GM21576 (cell line): ENCODE data around the gene SLC39A11.

Source experiments
- ATAC-seq: cut with Tn5 transposase; IDR thresholded peaks from one replicate; pipeline ENCODE4 v1.9.1; 2021; ENCODE audit warnings: mild to moderate bottlenecking, moderate library complexity; ENCODE audit not compliant: unreplicated experiment

Gene SLC39A11

DNA sequence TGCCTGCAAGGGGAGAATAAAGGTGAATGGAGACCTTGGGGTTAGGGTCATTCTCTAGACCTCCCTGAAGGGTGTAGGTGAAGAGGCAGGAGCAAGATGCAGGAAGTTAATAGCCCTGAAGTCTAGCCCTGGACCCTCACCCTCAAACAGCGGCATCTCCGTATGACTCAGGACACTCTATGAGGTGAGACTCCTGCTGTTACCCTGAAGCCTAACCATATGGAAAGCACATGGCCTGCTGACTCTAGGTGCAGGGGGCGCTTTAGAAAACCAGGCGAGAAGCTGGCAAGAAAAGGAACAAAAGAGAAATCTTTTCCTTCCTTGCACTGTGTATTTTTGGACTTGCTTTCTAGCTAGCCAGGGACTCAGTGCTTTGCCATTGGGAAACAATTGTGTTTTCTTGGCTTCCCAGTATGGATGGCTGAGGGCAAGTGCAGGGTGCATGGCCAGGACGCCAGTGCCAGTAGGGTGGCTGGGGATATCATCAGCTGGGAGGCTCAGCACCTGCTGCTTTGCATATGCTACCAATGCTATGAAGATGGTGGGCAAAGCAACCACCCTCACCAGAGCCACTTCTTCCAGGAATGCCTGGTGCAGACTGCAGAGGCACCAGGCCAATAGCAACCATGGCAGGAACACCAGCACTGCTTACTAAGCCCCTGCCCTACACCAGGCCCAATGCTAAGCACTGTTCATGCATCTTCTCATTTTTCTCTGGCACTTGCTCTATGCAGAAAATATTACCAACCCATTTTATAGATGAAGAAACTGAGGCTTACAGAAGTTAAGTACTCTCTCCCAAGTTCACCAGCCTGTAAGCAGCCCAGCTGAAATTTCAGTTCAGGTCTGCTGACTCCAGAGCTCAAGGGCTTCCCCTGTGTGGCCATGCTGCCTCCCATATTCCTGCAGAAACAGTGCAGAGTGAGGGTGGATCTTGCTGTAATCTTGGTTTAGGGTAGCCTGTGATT, 425.1 kb downstream of the SLC39A11 start:
- ATAC-seq: no peak

DNA sequence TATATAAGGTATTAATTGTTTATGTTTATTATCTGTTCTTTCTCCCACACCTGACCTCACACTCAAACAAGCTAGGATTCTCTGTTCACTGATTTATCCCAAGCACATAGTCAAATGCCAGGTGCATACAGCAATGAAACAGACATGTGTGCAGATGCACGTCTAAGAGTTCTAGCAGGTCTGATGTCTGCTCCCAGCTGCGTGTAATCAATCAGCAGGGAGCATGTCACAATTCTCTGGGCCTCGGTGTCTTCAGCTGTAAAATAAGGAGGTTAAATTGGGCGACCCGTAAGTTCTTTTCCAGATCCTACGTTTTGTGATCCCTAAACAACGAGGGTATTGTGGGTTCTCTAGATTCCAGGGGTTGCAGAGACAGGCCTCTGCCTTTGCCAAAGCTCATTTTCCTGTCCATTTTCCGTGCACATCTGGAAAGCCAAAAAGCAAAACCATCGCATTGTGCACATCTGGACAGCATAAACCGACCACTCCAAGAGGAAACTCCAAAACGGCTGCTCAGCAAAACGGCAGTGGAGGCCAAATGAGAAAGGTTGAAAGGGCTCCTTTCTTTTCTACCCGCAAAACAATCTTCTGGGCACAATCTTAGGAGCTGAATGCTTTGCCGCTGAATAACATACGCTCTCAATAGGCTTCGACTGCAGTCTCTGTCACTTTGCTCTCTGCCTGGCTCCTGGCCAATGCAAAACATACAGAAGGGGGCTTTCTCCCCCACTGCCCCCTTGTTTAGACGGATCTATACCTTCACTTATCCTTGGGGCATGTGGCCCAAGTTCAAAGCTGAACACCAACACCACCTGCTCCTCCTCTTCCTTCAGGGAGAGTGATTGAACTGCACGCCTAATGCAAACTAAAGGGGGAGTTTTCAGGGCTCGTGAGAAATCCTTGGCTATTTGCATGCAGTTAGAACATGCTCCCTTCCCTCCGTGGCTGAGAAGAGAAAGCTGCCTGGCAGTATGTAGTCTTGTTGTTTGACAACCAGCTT, 426.3 kb downstream of the SLC39A11 start:
- ATAC-seq: no peak

DNA sequence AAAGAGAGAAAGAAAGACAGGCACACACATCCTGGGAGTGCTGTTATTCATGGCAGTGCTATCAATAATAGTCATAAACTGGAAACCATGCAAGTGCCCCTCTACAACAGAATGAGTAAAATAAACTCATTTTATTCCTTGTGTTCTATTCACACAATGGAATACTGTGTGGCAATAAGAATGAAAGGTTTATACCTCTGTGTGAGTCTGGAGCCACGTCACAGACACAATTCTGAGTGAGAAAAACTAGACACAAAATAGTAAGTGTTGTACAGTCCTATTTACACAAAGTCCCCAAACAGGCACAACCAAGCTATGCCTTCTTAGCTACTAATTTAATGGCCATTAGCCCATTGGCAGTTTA, 429.7 kb downstream of the SLC39A11 start:
- ATAC-seq: no peak

DNA sequence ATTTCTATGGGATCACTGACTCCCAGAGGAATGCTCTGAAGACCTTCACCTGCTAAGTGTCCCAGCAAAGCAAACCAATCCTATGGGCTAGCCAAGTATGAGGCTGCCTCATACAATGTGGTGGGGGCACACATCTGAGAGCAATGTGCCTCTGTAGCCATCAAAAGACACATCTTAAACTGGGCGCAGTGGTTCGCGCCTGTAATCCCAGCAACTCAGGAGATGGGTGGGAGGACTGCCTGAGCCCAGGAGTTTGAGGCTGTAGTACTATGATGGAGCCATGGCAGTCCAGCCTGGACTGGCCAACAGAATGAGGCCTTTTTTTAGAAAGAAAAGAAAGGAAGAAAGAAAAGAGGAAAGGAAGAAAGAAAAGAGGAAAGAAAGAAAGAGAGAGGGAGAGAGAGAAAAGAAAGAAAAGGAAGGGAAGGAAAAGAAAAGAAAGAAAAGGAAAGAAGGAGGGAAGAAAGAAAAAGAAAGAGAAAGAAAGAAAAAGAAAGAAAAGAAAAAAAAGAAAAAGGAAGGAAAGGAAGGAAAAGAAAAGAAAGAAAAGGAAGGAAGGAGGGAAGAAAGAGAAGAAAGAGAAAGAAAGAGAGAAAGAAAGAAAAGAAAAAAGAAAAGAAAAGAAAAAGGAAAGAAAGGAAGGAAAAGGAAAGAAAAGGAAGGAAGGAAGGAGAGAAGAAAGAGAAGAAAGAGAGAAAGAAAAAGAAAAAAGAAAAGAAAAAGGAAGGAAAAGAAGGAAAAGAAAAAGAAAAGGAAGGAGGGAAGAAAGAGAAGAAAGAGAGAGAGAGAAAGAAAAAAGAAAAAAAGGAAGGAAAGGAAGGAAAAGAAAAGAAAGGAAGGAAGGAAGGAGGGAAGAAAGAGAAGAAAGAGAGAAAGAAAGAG, 430.3 kb downstream of the SLC39A11 start:
- ATAC-seq: no peak

DNA sequence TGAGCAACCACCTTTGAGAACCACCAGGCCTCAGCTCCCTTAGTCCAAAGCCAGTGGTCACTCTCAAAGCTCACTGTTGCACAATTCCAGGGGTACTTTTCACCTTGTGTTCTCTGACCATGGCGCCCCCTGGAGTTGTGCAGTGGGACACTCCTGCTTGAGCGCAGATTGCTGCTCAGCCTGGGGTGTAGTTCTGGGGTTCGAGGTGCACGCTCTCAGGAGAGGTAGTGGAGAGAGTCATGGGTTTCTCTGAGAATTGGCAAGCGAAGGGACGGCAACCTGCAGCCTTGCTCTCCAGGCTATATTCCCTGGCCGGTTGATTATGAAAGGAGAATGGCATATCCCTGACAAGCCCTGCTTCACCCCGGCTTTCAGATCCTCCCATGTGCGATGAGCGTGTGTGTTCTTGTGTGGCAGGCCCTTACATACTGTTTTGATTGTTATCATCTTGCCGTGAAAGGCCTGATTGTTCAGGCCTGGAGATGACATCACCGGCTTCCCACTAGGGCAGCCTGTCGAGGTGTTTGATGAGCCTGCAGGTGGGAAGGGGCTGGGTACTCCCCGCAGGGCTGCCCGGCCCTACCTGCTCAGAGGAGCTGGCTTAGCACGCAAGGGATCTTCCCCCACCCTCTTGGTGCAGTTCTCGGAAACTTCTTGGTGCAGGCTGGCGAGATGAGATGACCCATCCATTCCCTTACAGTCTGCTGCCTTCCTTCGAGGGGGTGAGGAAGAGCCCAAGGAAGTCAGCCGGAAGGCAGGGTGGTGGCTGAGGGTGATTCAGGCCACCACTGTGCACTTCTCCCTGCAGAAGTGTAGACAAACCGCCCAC, 431.2 kb downstream of the SLC39A11 start:
- ATAC-seq: no peak

DNA sequence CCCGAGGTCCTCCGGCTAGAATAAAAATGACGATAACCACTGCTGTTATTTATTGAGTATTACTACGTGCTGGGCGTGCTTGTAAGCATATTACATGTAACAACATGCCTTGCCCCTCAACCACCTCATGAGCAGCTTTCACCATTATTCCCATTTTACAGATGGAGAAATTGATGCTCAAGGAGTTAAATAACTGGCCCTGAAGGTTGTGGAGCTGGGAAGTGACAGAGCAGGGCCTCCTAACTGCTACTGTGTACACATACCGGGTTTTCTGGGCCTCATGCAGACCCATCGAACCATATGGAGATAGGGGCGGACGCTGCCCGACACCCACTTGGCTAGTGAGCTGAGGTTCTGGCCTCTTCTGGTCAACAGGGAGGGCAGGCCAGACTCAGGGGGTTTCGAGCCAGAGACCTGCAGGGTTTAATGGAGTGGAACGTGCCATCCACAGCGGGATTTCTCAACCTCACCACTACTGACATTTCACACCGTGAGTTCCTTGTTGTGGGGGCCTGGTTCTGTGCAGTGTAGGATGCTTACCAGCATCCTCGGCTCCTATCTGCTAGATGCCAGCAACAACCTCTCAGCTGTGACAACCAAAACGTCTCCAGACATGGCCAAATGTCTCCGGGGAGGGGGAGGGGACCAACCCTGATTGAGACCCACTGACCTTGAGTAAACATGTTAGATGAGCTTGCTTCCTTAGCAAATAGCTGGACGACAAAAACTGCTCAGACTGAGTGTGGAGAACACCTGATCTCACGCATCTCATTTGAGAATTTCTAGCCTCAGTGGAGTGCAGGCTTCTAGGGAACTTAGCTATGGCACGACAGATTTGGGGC, 432.0 kb downstream of the SLC39A11 start:
- no peak for ATAC-seq

DNA sequence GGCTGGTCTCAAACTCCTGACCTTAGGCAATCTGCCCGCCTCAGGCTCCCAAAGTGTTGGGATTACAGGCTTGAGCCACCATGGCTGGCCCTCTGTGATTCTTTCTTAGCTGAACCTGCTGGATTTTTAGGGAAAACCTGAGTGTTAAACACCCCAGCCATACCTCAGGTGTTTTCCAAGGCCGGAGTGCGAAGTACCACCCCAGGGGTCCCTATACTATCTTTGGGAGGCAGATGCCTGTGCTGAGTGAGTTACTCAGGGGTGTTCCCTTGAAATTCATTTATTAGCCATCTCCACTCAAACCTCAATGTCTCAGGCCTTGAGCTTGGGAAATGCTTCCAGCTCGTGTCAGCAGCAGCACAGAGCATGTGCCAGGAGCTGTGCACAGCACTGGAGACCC, 432.7 kb downstream of the SLC39A11 start:
- ATAC-seq: no peak

DNA sequence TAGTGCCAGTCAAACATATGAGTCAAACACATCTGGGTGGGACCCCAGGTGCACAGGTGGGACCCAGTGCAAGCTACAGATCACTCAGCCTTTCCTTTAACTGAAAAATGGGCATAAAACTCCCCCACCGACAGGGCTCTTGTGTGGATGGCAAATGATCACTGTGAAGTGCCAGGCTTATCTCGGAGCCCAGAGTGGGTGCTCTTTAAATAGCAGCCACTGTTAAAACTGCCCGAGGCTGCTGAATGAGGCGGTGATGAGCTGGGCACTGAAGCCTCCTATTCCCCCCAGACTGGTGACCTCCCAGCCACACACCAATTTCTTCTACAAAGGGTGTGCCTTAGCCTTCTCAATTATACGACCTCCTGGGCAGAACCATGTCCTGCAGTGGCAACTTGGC, 433.8 kb downstream of the SLC39A11 start:
- ATAC-seq: no peak

DNA sequence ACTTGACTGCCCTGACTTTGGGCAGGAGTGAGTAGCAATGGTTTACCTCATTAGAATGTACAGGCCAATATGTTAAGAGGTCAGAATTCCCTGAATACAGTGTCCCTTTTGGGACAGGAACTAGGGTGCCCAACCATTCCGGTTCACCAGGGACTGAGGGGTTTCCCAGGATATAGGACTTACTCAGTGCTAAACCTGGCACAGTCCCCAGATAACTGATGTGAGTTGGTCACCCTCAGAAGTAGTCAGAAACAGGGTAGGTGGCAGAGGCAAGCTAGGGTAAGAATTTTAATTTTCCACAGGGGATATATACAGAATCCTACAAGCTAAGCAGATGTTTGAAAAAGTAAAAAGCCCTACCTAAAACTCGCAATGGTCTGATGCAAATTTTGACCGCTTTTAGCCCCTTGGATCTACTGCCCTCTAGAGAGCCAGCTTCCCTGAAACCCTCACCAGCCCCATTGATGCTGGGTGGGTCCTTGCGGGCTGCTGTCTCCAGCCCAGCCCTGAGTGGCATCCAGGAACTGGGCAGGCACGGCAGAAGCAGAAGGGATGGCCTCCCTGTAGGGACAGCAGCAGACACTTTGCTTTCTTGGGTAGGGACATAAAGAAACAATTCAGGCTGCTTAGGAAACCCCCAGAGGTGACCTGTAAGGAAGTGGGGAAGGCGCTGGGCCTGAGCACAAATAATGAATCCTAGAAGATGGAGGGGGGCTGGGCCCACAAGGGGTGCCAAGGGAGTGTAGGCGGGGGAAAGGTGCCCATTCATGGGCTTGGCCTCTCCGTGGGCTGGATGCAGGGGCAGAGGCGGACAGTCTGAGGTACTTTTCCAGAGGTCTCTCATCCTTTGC, 434.8 kb downstream of the SLC39A11 start:
- no peak for ATAC-seq

DNA sequence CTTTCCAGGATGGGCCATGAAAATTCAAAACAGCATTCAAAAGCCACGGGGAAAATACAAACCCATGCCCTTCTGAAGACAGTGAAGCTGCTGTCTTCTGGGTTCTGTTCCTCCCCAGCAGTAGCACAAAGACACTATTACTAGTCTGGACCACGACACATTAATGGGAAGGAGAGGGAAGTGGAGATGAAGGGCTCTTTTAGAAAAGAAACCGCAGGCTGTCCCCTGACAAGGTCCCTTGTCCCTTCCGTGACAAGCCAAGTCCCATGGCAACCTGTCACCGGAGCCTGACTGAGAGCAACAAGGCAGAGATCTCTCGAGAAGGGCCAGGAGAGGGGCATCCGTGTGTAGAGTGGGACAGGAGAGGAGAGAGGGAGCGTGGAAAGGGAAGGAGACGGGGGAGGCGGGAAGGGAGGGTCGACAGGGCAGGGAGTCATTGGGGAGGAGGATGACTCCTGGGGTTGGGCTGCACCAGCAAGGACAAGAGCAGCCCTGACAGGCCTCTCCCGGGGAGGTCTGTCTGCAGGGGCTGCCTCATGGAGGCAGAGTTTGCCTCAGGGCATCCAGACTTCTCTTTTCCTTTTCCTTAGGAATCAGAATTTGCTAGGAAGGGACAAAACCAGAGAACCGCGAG, 436.2 kb downstream of the SLC39A11 start:
- ATAC-seq: no peak

DNA sequence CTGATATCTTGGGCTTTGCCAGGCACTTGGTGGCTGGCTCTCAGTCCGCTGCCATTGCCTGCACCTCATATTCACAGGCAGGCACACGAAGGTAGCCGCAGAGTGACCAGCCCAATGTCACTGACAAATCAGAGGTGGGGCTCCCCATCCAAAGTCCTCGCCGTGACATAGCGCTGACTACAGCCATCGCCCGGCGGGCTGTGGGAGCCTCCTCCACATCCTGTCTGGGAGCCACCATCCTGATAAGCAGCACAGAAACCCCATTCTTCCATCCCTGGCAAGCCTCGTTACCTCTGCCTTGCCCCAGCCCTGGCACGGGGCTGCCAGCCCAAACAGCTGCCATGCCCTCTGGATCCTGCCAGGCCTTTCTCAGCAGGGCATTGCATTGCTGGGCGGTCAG, 437.8 kb downstream of the SLC39A11 start:
- no peak for ATAC-seq

DNA sequence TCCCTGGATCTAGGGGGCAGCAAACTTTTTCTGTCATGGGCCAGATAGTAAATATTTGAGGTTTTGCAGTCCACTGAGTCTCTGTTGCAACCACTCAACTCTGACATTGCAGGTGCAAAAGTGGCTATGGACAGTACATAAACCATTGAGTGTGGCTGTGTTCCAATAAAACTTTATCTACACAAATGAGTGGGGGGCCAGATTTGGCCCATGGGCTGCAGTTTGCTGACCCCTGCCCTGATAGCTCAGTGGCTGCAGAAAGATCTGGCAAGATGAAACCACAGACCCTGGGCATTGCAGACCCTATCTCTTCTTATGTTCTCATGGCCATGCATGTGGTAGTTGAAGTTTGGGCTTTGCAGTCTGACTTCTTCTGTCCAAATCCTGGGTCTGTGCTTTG, 440.5 kb downstream of the SLC39A11 start:
- no peak for ATAC-seq

DNA sequence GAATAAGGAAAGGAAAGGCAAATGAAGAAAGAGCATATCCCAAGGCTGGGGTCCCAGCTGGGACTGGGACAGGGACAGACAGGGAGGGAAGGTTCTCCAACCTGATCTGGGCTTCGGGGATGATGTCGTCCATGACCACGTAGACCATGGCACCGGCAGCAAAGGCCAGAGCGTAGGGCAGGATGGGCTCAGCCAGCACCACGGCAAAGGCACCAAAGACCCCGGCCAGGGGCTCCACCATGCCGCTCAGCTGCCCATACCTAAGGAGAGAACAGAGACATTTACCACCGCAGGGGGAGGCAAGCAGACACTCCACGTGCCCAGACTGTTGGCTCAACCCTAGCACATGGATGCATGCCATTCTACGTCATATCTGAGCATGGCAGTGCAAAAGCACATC, 443.8 kb downstream of the SLC39A11 start:
- no peak for ATAC-seq

DNA sequence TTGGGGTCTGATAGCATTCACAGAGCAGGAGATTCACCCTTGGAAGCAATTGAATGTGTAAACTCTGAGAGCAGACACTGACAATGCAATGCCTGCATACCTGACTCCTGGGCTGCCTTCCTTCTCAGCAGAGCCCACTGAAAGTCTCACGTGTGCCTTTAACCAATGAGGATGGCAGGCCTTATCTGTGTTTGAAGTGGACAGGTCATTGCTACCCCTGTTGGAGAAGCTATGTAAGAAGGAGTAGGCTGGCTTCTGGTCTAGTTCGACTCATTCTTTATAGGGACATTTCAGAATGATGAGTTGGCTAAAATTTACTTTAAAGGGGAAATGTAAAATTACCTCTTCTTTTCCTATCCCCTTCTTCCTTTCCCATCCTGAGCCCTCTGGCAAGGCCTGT, 446.3 kb downstream of the SLC39A11 start:
- ATAC-seq: no peak

DNA sequence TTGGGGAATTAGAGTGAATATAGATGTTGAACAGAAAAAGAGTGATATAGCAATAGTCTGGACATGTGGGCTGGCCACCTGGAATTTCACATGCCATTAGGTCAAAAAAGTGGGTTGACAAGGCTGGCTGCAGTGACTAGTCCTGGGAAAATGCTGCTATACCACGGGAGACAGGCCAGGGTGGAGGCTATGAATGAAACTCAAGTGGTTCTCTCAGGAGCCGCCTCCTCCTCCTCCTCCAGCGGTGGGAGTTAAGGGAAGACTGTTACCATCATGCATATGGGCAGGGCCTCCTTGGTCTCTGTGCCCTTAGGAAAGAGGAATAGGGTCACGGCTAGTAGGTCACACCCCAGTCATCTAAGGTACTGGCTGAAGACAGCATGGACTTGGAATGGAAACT, 448.0 kb downstream of the SLC39A11 start:
- no peak for ATAC-seq

DNA sequence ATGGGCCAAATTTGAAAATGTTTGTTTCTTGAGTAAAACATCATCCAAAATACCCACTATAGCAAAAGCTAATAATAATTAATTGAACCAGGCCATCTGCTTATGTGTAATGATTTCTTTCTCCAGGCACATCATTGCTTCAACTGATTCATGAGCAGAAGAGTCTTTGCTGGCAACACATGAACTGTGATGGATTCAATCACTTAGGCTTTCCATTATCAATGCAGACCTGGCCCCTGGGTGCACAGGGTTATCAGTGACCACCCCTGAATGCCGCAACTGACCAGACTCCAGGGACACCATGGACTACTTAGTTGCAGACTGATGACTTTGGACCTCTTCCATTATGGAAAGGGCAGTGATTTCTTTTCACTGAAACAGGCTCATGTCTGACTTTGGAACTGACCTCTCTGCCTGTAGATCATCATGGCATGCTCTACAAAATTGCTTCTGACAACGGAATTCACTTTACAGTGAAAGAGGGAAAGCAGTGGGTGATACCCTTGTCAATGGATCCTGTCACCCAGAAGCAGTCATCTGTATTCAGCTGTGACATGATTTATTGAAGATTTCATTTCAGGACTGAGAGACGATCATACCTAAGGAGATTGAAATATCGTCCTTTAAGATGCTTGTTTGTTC, 448.8 kb downstream of the SLC39A11 start:
- no peak for ATAC-seq

DNA sequence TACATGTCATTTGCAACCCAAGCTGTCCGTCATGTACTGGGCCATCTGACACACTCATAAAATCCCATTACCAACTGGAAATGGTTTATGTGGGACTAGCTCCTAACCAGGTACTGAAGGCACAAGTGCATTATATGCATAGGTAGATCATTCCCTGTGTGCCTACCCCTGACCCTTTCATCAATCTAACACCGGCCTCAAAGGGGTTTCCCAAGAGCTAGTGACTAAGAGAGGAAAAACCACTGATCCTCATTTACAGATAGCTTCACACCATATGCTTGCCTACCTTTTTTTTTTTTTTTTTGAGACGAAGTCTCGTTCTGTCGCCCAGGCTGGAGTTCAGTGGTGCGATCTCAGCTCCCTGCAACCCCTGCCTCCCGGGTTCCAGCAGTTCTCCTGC, 449.8 kb downstream of the SLC39A11 start:
- ATAC-seq: no peak
